SK-N-SH (cell line): ENCODE results near the gene LSM7. TPM values are rescaled to one million over a fixed set of nuclear protein-coding genes. Genes with fewer than 3 reads are reported as not detected.

Experiments
- CTCF ChIA-PET: fragments of 300-600, 350-600 bp; formaldehyde crosslinking; extraction: SDS; loops from one replicate; lab custom pipeline; 2021; lab: Yijun Ruan, JAX
- POLR2A ChIA-PET: fragments of 350-600 bp; sonication (Branson Sonifier 250); formaldehyde crosslinking; extraction: SDS; loops from one replicate; lab custom pipeline; 2020; ENCODE audit warnings: antibody characterized with exemption, inconsistent platforms; lab: Yijun Ruan, JAX
- DNase-seq: peaks from one replicate; pipeline ENCODE4 v3.0.0; 2012
- H2AFZ ChIP-seq: fragments of 200-600 bp; sonication (generic); 2 replicates; pipeline ENCODE4 v1.8.1; 2016; ENCODE audit warnings: antibody characterized with exemption, mild to moderate bottlenecking, low read depth
- H3F3A ChIP-seq: fragments of 200-600 bp; sonication (generic); replicated peaks from 2 replicates; pipeline ENCODE3; 2016; ENCODE audit warnings: antibody characterized with exemption, mild to moderate bottlenecking; ENCODE audit not compliant: insufficient read depth
- H3K27ac ChIP-seq, 2 experiments: fragments of 200-500 bp in 1 of 2; fragments of 200-600 bp in 1 of 2; sonication (Bioruptor generic) in 1 of 2; sonication (generic), shearing (Covaris generic) in 1 of 2; 2 replicates each; pipeline versions ENCODE4 v1.5.1 to v1.6.1; 2014 to 2016; ENCODE audit warnings: low read depth in 2 of 2, inconsistent platforms in 1 of 2, low read length in 1 of 2, mild to moderate bottlenecking in 1 of 2, mixed read lengths in 1 of 2
- H3K27me3 ChIP-seq: fragments of 200-600 bp; sonication (generic), shearing (Covaris generic); 2 replicates; pipeline ENCODE4 v1.6.1; 2016; ENCODE audit warnings: mixed run types; ENCODE audit not compliant: insufficient read depth
- H3K36me3 ChIP-seq, 2 experiments: fragments of 200-500 bp in 1 of 2; fragments of 200-600 bp in 1 of 2; sonication (Bioruptor generic) in 1 of 2; sonication (generic) in 1 of 2; replicated peaks in 1 of 2; 2 replicates each; pipeline versions ENCODE3 to v1.5.1; 2014 to 2016; ENCODE audit warnings: low read length in 1 of 2, mild to moderate bottlenecking in 1 of 2; ENCODE audit not compliant: insufficient read depth in 2 of 2, control insufficient read depth in 1 of 2
- H3K4me1 ChIP-seq, 2 experiments: fragments of 200-500 bp in 1 of 2; fragments of 200-600 bp in 1 of 2; sonication (Bioruptor generic) in 1 of 2; sonication (generic), shearing (Covaris generic) in 1 of 2; 2 replicates each; pipeline versions ENCODE4 v1.5.1 to v1.6.1; 2014 to 2016; ENCODE audit warnings: low read depth in 1 of 2, low read length in 1 of 2, mixed run types in 1 of 2; ENCODE audit not compliant: insufficient read depth in 2 of 2, control insufficient read depth in 1 of 2
- H3K4me2 ChIP-seq: fragments of 200-600 bp; sonication (generic), shearing (Covaris generic); 2 replicates; pipeline ENCODE4 v1.6.1; 2017; ENCODE audit warnings: mixed run types
- H3K4me3 ChIP-seq, 2 experiments: fragments of 200-500 bp in 1 of 2; fragments of 200-600 bp in 1 of 2; sonication (Bioruptor generic) in 1 of 2; sonication (generic), shearing (Covaris generic) in 1 of 2; 2 replicates each; pipeline versions ENCODE4 v1.5.1 to v1.8.1; 2014 to 2016; ENCODE audit warnings: low read depth in 2 of 2, inconsistent platforms in 1 of 2, low read length in 1 of 2, mild to moderate bottlenecking in 1 of 2, mixed read lengths in 1 of 2, moderate library complexity in 1 of 2
- H3K79me2 ChIP-seq: fragments of 200-600 bp; sonication (generic); 2 replicates; pipeline ENCODE4 v1.8.1; 2017; ENCODE audit warnings: mild to moderate bottlenecking; ENCODE audit not compliant: insufficient read depth
- H3K9ac ChIP-seq: fragments of 200-600 bp; sonication (generic); 2 replicates; pipeline ENCODE4 v1.6.1; 2017; ENCODE audit warnings: mixed run types
- H3K9me2 ChIP-seq: fragments of 200-600 bp; sonication (generic); 2 replicates; pipeline ENCODE4 v1.6.1; 2017; ENCODE audit warnings: mixed run types
- H3K9me3 ChIP-seq: fragments of 200-600 bp; sonication (generic); 2 replicates; pipeline ENCODE4 v1.6.1; 2017; ENCODE audit warnings: mixed run types, mild to moderate bottlenecking, moderate library complexity
- H4K20me1 ChIP-seq: fragments of 200-600 bp; sonication (generic); 2 replicates; pipeline ENCODE4 v1.6.1; 2017; ENCODE audit warnings: mild to moderate bottlenecking, mixed run types; ENCODE audit not compliant: insufficient read depth
- CHD2 ChIP-seq: fragments of 150-350 bp; IDR thresholded peaks from 2 replicates; pipeline ENCODE4 v1.6.1; 2018; ENCODE audit warnings: low read length; ENCODE audit not compliant: partially characterized antibody
- SIN3A ChIP-seq: IDR thresholded peaks from 2 replicates; pipeline ENCODE4 v1.6.1; 2012; ENCODE audit warnings: low read depth, mild to moderate bottlenecking, low read length, moderate library complexity, borderline replicate concordance
- SMC3 ChIP-seq: IDR thresholded peaks from 2 replicates; pipeline ENCODE4 v1.6.1; 2012; ENCODE audit warnings: low read depth, low read length, improper control_type of control experiment
- WGBS: methylation state at CpG from one replicate; pipeline ENCODE4 v1.1.6; 2017; ENCODE audit warnings: low lambda C conversion rate; 5-methylcytosine and 5-hydroxymethylcytosine counted together
- polyA plus RNA-seq, 3 experiments: library from polyadenylated mRNA; depleted of rRNA; stranded (reverse); fragments of >200 nt; gene quantifications; 2 replicates each; pipeline ENCODE4 v1.2.3, GENCODE V29; 2012
- TF ChIP-seq, protein P1 (sequence below): fragments of 150-350 bp; IDR thresholded peaks from 2 replicates; pipeline ENCODE4 v1.6.1; 2017; ENCODE audit warnings: antibody characterized with exemption, low read length, low read depth, borderline replicate concordance
- TF ChIP-seq, protein P2 (sequence below): IDR thresholded peaks from 2 replicates; pipeline ENCODE4 v1.6.1; 2012; ENCODE audit warnings: mild to moderate bottlenecking, low read depth, low read length, moderate library complexity
- TF ChIP-seq, protein P3 (sequence below): IDR thresholded peaks from 2 replicates; pipeline ENCODE4 v1.4.0; 2012; ENCODE audit warnings: low read depth

Gene LSM7
- polyA plus RNA-seq, 1 of the 3 experiments (the other 2 are of a cell fraction): 1,193 TPM

DNA sequence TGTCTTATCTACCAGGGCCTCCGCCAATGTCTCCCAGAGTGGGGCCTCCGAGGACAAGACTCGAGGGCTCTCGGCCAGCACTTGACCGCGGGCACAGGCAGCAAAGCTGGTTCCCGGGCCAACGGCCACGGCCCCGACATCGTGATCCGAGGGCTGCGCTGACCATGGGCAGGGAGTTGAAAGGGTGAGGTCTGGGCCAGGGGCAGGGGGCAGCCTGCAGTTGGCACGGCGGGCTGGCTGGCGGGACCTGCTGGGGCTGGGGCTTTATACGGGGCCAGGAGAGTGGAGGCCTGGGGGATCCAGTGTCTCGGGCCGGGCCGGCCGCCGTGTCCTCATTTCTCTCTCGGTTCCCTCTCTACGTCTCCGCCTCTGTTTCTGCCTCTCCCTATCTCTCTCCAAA is 10.6 kb downstream of the LSM7 start:
- Histone ChIP-seq H3K4me3 (no peak overlapping the region), H2AFZ (no peak overlapping the region), H3K36me3 (peaks cover 0 to 7% of the 10 kb centered on the region in 2 experiments), H3K9me3 (no peaks in the 10 kb centered on the region), H3K4me1 (peaks cover 0 to 2% of the 10 kb centered on the region in 2 experiments; a peak in 1 of 4 replicates), H3K79me2 (no peaks in the 10 kb centered on the region), H4K20me1 (no peaks in the 10 kb centered on the region), H3K9ac (no peak overlapping the region), H3K27me3 (no peaks in the 10 kb centered on the region)
- no peak for DNase-seq
- CTCF ChIA-PET: interaction anchor here (2.1 to 13.0 kb wide), 6 partner anchors 20 to 162 kb away, joined by 12 to 284 read pairs (median 54); partner anchors contain the start of gene PLEKHJ1
- no peak for TF ChIP-seq SMC3
- TF ChIP-seq, protein P1, sequence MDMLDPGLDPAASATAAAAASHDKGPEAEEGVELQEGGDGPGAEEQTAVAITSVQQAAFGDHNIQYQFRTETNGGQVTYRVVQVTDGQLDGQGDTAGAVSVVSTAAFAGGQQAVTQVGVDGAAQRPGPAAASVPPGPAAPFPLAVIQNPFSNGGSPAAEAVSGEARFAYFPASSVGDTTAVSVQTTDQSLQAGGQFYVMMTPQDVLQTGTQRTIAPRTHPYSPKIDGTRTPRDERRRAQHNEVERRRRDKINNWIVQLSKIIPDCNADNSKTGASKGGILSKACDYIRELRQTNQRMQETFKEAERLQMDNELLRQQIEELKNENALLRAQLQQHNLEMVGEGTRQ: no peak
- TF ChIP-seq, protein P2, sequence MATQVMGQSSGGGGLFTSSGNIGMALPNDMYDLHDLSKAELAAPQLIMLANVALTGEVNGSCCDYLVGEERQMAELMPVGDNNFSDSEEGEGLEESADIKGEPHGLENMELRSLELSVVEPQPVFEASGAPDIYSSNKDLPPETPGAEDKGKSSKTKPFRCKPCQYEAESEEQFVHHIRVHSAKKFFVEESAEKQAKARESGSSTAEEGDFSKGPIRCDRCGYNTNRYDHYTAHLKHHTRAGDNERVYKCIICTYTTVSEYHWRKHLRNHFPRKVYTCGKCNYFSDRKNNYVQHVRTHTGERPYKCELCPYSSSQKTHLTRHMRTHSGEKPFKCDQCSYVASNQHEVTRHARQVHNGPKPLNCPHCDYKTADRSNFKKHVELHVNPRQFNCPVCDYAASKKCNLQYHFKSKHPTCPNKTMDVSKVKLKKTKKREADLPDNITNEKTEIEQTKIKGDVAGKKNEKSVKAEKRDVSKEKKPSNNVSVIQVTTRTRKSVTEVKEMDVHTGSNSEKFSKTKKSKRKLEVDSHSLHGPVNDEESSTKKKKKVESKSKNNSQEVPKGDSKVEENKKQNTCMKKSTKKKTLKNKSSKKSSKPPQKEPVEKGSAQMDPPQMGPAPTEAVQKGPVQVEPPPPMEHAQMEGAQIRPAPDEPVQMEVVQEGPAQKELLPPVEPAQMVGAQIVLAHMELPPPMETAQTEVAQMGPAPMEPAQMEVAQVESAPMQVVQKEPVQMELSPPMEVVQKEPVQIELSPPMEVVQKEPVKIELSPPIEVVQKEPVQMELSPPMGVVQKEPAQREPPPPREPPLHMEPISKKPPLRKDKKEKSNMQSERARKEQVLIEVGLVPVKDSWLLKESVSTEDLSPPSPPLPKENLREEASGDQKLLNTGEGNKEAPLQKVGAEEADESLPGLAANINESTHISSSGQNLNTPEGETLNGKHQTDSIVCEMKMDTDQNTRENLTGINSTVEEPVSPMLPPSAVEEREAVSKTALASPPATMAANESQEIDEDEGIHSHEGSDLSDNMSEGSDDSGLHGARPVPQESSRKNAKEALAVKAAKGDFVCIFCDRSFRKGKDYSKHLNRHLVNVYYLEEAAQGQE: no peak
- TF ChIP-seq, all 33 proteins: peak for 0
- Histone ChIP-seq H3F3A (peaks cover 7% of the 10 kb centered on the region), H3K9me2 (no peaks in the 10 kb centered on the region), H3K4me2 (no peak overlapping the region), H3K27ac (no peak overlapping the region)
- 91% methylated on average over 17 of the region's 25 CpGs for WGBS
- POLR2A ChIA-PET: no interaction called here

DNA sequence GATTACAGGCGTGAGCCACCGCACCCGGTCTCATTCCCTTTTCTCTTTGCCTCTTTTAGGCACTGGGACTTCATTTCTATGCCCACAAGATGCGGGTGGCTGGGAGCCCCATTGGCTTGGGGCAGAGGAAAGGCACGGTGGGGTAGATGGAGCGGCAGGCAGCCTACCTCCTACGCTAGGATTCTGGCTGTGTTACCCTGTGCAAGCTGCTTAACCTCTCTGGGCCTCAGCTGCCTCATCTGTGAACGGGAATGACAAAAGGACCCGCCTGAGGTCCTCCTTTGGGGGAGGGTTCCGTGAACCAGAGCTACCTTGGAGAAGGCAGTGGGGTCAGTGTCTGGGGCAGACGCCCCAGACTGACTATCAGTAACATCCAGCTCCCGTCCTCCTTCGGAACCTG is 11.1 kb downstream of the LSM7 start:
- no peak overlapping the region for H3K4me3 ChIP-seq
- peaks cover 0 to 7% of the 10 kb centered on the region in 2 experiments for H3K36me3 ChIP-seq
- peaks cover 0 to 2% of the 10 kb centered on the region in 2 experiments; a peak in 1 of 4 replicates for H3K4me1 ChIP-seq
- H3K9ac ChIP-seq: no peak overlapping the region
- POLR2A ChIA-PET: no interaction called here
- H3K9me3 ChIP-seq: no peaks in the 10 kb centered on the region
- CTCF ChIA-PET: interaction anchor here (0.6 to 13.0 kb wide), 9 partner anchors 14 to 375 kb away, joined by 3 to 284 read pairs (median 29); partner anchors contain the start of gene PLEKHJ1
- WGBS: 93% methylated on average over 10 of the region's 13 CpGs
- H3K27me3 ChIP-seq: no peaks in the 10 kb centered on the region
- DNase-seq: no peak
- peaks cover 7% of the 10 kb centered on the region for H3F3A ChIP-seq
- no peak overlapping the region for H3K27ac ChIP-seq
- no peak overlapping the region for H3K4me2 ChIP-seq
- H3K79me2 ChIP-seq: no peaks in the 10 kb centered on the region
- TF ChIP-seq CHD2 (no peak), SIN3A (no peak)
- TF ChIP-seq, protein P3, sequence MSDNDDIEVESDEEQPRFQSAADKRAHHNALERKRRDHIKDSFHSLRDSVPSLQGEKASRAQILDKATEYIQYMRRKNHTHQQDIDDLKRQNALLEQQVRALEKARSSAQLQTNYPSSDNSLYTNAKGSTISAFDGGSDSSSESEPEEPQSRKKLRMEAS: no peak
- no peaks in the 10 kb centered on the region for H3K9me2 ChIP-seq
- no peak overlapping the region for H2AFZ ChIP-seq
- no peaks in the 10 kb centered on the region for H4K20me1 ChIP-seq
